Hepatocyte (in vitro differentiated cells): ENCODE results near the gene FOSL2. TPM values are rescaled to one million over a fixed set of nuclear protein-coding genes. Genes with fewer than 3 reads are reported as not detected.

ENCODE experiments used
- DNase-seq: peaks from one replicate; pipeline ENCODE4 v3.0.0-alpha.2; 2016; ENCODE audit warnings: low spot score
- H2AFZ ChIP-seq: fragments of 200-600 bp; sonication (generic); 2 replicates; pipeline ENCODE4 v1.6.0; 2016; ENCODE audit warnings: antibody characterized with exemption, mild to moderate bottlenecking
- H3K27ac ChIP-seq: fragments of 200-600 bp; sonication (generic); 2 replicates; pipeline ENCODE4 v1.5.1; 2016; ENCODE audit warnings: mild to moderate bottlenecking
- H3K27me3 ChIP-seq: fragments of 200-600 bp; sonication (generic); 2 replicates; pipeline ENCODE4 v1.6.1; 2016
- H3K36me3 ChIP-seq: fragments of 200-600 bp; sonication (generic); replicated peaks from 2 replicates; pipeline ENCODE4 v1.5.1; 2016; ENCODE audit warnings: low read depth; ENCODE audit not compliant: insufficient read depth
- H3K4me1 ChIP-seq: fragments of 200-600 bp; sonication (generic); 2 replicates; pipeline ENCODE4 v1.5.1; 2016; ENCODE audit warnings: mild to moderate bottlenecking, moderate library complexity; ENCODE audit not compliant: insufficient read depth
- H3K4me2 ChIP-seq: fragments of 200-600 bp; sonication (generic); 2 replicates; pipeline ENCODE4 v1.6.0; 2016
- H3K4me3 ChIP-seq: fragments of 200-600 bp; sonication (generic); 2 replicates; pipeline ENCODE4 v1.5.1; 2016; ENCODE audit warnings: mild to moderate bottlenecking
- H3K79me2 ChIP-seq: fragments of 200-600 bp; sonication (generic); 2 replicates; pipeline ENCODE4 v1.6.0; 2017; ENCODE audit warnings: mild to moderate bottlenecking
- H3K9me2 ChIP-seq: fragments of 200-600 bp; sonication (generic); replicated peaks from 2 replicates; pipeline ENCODE4 v1.6.0; 2017; ENCODE audit warnings: mild to moderate bottlenecking; ENCODE audit not compliant: insufficient read depth
- H3K9me3 ChIP-seq: fragments of 200-600 bp; sonication (generic); 2 replicates; pipeline ENCODE4 v1.5.1; 2016; ENCODE audit warnings: low read depth, mild to moderate bottlenecking
- H4K20me1 ChIP-seq: fragments of 200-600 bp; sonication (generic); 2 replicates; pipeline ENCODE4 v1.6.0; 2016; ENCODE audit warnings: mild to moderate bottlenecking; ENCODE audit not compliant: insufficient read depth, poor library complexity, severe bottlenecking
- EZH2 ChIP-seq: fragments of 200-600 bp; sonication (generic); IDR thresholded peaks from 2 replicates; pipeline ENCODE4 v1.6.1; 2016; ENCODE audit warnings: antibody characterized with exemption, mild to moderate bottlenecking, borderline replicate concordance
- EZH2phosphoT487 ChIP-seq: fragments of 200-600 bp; sonication (generic); IDR thresholded peaks from one replicate; pipeline ENCODE4 v1.6.1; 2018; ENCODE audit warnings: antibody characterized with exemption, mild to moderate bottlenecking, low read depth, moderate library complexity; ENCODE audit not compliant: unreplicated experiment, severe bottlenecking
- WGBS: methylation state at CpG from one replicate; pipeline ENCODE4 v1.1.6; 2016; ENCODE audit warnings: low lambda C conversion rate; ENCODE audit errors: missing lambda C conversion rate; 5-methylcytosine and 5-hydroxymethylcytosine counted together
- polyA plus RNA-seq: library from polyadenylated mRNA; unstranded; fragments of >200 nt; fragmentation: Nextera tagmentation; extraction: Ambion mirVana; gene quantifications from 2 replicates; pipeline ENCODE4 v1.2.1, GENCODE V29; 2016
- total RNA-seq: library from RNA; depleted of rRNA; stranded (reverse); fragments of >200 nt; gene quantifications from 2 replicates; pipeline ENCODE4 v1.2.3, GENCODE V29; 2014
- TF ChIP-seq, protein P1 (sequence below): fragments of 200-600 bp; sonication (generic); IDR thresholded peaks from 2 replicates; pipeline ENCODE4 v1.5.1; 2016; ENCODE audit warnings: antibody characterized with exemption, mild to moderate bottlenecking; ENCODE audit not compliant: poor library complexity

Gene FOSL2
- total and polyA plus RNA-seq, 2 experiments from 2014 or later: 91.1 to 148 TPM

DNA sequence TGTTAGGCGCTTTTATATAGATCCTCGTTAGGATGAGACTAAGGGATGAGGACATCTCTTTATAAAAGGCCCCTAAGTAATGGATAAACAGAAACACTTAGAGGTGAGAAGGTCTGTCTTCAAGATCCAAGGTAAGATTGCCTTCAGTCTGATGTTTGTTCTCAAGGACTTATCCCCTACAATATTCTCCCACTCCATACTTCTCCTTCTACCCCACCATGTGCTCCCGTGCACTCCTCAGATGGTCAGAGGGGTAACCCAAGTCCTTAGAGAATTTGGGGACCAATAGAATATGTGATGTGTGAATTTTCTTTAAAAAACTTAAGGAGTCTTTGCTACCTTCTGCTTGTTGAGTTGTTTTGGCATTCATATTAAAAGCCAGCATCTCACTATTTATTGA is 23.1 kb downstream of the FOSL2 start:
- Histone ChIP-seq H3K27ac (peak overlapping the region; percentile 49), H3K79me2 (peaks cover 47% of the 10 kb centered on the region)
- WGBS: 86% methylated on average over 3 of the region's 3 CpGs

DNA sequence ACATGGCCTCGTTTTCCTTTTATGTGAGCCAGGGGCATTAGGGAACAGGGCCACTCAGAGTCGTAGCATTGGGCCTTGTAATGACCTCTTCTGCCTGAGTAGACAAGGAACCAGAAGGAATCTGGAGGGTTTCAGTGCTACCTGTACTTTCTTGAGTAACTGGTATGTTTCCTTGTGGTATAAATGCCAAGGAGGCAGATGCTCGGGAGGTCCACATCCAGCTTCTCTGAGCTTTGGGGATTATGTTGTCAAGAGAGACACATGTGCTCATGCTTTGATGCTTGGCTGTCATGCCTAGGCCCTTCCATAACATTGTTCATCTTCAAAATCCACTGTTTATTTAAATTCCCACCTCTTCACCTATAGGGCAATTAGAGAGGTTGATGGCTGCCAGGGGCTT is 26.3 kb downstream of the FOSL2 start:
- H3K4me1 ChIP-seq: peaks cover 9% of the 10 kb centered on the region
- no peak overlapping the region for H3K4me3 ChIP-seq
- no peaks in the 10 kb centered on the region for H3K27me3 ChIP-seq
- no peak overlapping the region for H2AFZ ChIP-seq
- WGBS: 85% methylated on average over 3 of the region's 3 CpGs
- H3K4me2 ChIP-seq: no peak overlapping the region
- no peak for DNase-seq
- no peaks in the 10 kb centered on the region for H3K9me2 ChIP-seq
- no peaks in the 10 kb centered on the region for H3K36me3 ChIP-seq
- H3K79me2 ChIP-seq: peaks cover 16% of the 10 kb centered on the region
- peaks cover 34% of the 10 kb centered on the region for H4K20me1 ChIP-seq
- TF ChIP-seq, protein P1, sequence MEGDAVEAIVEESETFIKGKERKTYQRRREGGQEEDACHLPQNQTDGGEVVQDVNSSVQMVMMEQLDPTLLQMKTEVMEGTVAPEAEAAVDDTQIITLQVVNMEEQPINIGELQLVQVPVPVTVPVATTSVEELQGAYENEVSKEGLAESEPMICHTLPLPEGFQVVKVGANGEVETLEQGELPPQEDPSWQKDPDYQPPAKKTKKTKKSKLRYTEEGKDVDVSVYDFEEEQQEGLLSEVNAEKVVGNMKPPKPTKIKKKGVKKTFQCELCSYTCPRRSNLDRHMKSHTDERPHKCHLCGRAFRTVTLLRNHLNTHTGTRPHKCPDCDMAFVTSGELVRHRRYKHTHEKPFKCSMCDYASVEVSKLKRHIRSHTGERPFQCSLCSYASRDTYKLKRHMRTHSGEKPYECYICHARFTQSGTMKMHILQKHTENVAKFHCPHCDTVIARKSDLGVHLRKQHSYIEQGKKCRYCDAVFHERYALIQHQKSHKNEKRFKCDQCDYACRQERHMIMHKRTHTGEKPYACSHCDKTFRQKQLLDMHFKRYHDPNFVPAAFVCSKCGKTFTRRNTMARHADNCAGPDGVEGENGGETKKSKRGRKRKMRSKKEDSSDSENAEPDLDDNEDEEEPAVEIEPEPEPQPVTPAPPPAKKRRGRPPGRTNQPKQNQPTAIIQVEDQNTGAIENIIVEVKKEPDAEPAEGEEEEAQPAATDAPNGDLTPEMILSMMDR: no peak
- H3K9me3 ChIP-seq: no peaks in the 10 kb centered on the region
- H3K27ac ChIP-seq: peak overlapping the region; percentile 62

More for the DNA sequence above, 23.1 kb downstream of the FOSL2 start:
- no peak for DNase-seq
- Histone ChIP-seq H3K9me2 (no peaks in the 10 kb centered on the region), H3K4me1 (peaks cover 9% of the 10 kb centered on the region), H3K9me3 (no peaks in the 10 kb centered on the region), H3K4me3 (no peak overlapping the region), H2AFZ (no peak overlapping the region), H3K4me2 (no peak overlapping the region), H3K27me3 (no peaks in the 10 kb centered on the region), H4K20me1 (peaks cover 67% of the 10 kb centered on the region), H3K36me3 (no peaks in the 10 kb centered on the region)
- TF ChIP-seq EZH2phosphoT487 (no peak), EZH2 (no peak)
- TF ChIP-seq, protein P1: no peak

DNA sequence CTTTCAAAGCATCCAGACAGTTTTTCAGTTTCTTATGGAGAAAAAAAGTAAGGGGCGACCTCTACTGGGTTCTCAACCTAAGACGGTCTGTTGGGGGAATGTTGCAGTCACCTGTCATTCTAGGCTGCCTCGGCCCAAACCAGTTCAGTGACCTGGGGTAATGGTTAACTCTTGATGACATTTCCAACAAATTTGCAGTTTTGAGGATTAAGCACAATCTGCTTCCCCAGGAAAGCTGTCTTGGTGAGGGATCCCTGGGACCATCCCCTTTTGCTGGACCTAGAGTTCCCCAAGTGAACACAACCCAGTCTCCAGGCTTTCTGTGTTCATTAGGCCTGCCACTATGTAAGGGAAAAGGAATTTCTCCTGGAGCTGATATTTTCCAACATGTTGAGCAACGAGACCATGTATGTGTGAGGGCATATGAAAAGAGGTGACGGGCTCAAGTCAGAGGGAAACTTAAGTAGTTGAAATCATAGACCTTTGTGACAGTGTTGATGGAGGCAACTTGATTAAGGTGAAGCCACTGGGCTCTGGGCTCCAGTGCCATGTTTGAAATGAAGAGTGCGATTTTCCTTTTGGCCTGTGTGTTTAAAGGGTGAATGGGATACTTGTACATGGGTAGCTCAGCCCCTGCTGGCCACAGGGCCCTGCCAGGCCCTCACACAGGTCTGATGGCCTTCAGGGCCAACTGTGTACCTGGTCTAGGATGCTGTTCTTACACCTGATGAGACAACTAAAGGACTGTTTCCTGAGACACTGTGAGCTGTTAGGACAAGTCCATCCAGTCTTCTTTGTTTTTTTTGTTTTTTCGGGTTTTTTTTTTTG is 27.0 kb downstream of the FOSL2 start:
- Histone ChIP-seq H3K36me3 (no peaks in the 10 kb centered on the region), H4K20me1 (peaks cover 27% of the 10 kb centered on the region), H3K79me2 (peaks cover 13% of the 10 kb centered on the region), H3K9me2 (no peaks in the 10 kb centered on the region), H3K4me3 (no peak overlapping the region), H3K27ac (peak overlapping the region; percentile 62), H2AFZ (no peak overlapping the region), H3K9me3 (no peaks in the 10 kb centered on the region), H3K4me1 (peaks cover 9% of the 10 kb centered on the region), H3K4me2 (no peak overlapping the region), H3K27me3 (no peaks in the 10 kb centered on the region)
- TF ChIP-seq, protein P1: peak; percentile 21
- no peak for TF ChIP-seq EZH2phosphoT487
- no peak for DNase-seq
- WGBS: 63% methylated on average over 7 of the region's 7 CpGs
